GM18507 (cell line): ENCODE results near the gene MBOAT2.
"Not testable (repeated sequence)": the region's sequence is repeated elsewhere in the genome, so short reads cannot be mapped to it uniquely, and the experiment has no call there.

Source experiments
- DNase-seq: peaks from one replicate; pipeline ENCODE4 v3.0.0; 2011; ENCODE audit warnings: low read depth; ENCODE audit not compliant: insufficient read length; ENCODE audit errors: extremely low spot score
- FAIRE-seq: peaks from 2 replicates; lab custom pipeline; 2011; peaks lifted over from hg19 to GRCh38; lab: Jason Lieb, UNC

MBOAT2 gene

GRCh38 chr2:8918412-8918811 is 85.1 kb downstream of the MBOAT2 start:
- no peak for DNase-seq
- FAIRE-seq, result no peak

- FAIRE-seq, result no peak
- DNase-seq, result no peak
Observed at GRCh38 chr2:8915941-8916340, 87.5 kb downstream of the MBOAT2 start.

GRCh38 chr2:8913767-8914166 is 89.7 kb downstream of the MBOAT2 start:
- not testable (repeated sequence) for FAIRE-seq, DNase-seq

- DNase-seq, result no peak
- no peak for FAIRE-seq
Observed at GRCh38 chr2:8907764-8908288, 95.7 kb downstream of the MBOAT2 start.

- DNase-seq, FAIRE-seq: not testable (repeated sequence)
Observed at GRCh38 chr2:8903924-8904323, 99.6 kb downstream of the MBOAT2 start.

- not testable (repeated sequence) for FAIRE-seq, DNase-seq
Observed at GRCh38 chr2:8902757-8903156, 100.7 kb downstream of the MBOAT2 start.

GRCh38 chr2:8897206-8897605 is 106.3 kb downstream of the MBOAT2 start:
- FAIRE-seq, DNase-seq: not testable (repeated sequence)

GRCh38 chr2:8896671-8897070 is 106.8 kb downstream of the MBOAT2 start:
- DNase-seq, FAIRE-seq: not testable (repeated sequence)

- not testable (repeated sequence) for DNase-seq, FAIRE-seq
Observed at GRCh38 chr2:8895087-8895912, 108.2 kb downstream of the MBOAT2 start.

GRCh38 chr2:8893978-8894820 is 109.3 kb downstream of the MBOAT2 start:
- no peak for FAIRE-seq

GRCh38 chr2:8893474-8893873 is 110.0 kb downstream of the MBOAT2 start:
- no peak for FAIRE-seq
- no peak for DNase-seq

More at GRCh38 chr2:8893978-8894820, 109.3 kb downstream of the MBOAT2 start:
- DNase-seq, result no peak

- DNase-seq (no peak), FAIRE-seq (no peak)
Observed at GRCh38 chr2:8892111-8892510, 111.4 kb downstream of the MBOAT2 start.

- FAIRE-seq (no peak), DNase-seq (no peak)
Observed at GRCh38 chr2:8889978-8890377, 113.5 kb downstream of the MBOAT2 start.

- DNase-seq (no peak), FAIRE-seq (no peak)
Observed at GRCh38 chr2:8888963-8889362, 114.5 kb downstream of the MBOAT2 start.

GRCh38 chr2:8886876-8887275 is 116.6 kb downstream of the MBOAT2 start:
- FAIRE-seq, result no peak
- DNase-seq, result no peak

- DNase-seq, result no peak
- FAIRE-seq, result no peak
Observed at GRCh38 chr2:8886202-8886518, 117.3 kb downstream of the MBOAT2 start.

- DNase-seq, result no peak
- FAIRE-seq, result no peak
Observed at GRCh38 chr2:8885449-8886201, 117.9 kb downstream of the MBOAT2 start.

GRCh38 chr2:8884812-8885211 is 118.7 kb downstream of the MBOAT2 start:
- no peak for FAIRE-seq
- DNase-seq, result no peak

GRCh38 chr2:8882094-8882493 is 121.4 kb downstream of the MBOAT2 start:
- DNase-seq (no peak), FAIRE-seq (no peak)

GRCh38 chr2:8877894-8878293 is 125.6 kb downstream of the MBOAT2 start:
- FAIRE-seq, result no peak
- no peak for DNase-seq
